ENCODE measurements around the gene MPRIP.

GRCh38 chr17:17130077-17130844 lies 88.0 kb downstream of the MPRIP start:
- TF ChIP-seq POLR2A (IDR thresholded peaks at IDR 0.05; ENCODE audit: low read depth, low read length) = no peak
- TF ChIP-seq POLR2AphosphoS5 (IDR thresholded peaks at IDR 0.05; ENCODE audit: low read depth, low read length) = no peak
- no peak for TF ChIP-seq TAF1 (IDR thresholded peaks at IDR 0.05; ENCODE audit: low read depth, low read length)
